ENCODE data around the gene TMEM91. TPM values are rescaled to one million over a fixed set of nuclear protein-coding genes. Genes with fewer than 3 reads are reported as not detected.
A peak's percentile ranks its signal among the peaks of the same experiment; 100 is the strongest.

Gene TMEM91
- total RNA-seq, 1 donor from 2014 or later = 9.2 TPM

- H3K9me3 Mint-ChIP-seq (ENCODE audit: unreplicated experiment) = no peaks in the 10 kb centered on the region
- peaks cover 13% of the 10 kb centered on the region for H3K4me1 Mint-ChIP-seq (ENCODE audit: unreplicated experiment)
- no peaks in the 10 kb centered on the region for H3K27me3 Mint-ChIP-seq (ENCODE audit: unreplicated experiment)
- H3K4me3 Mint-ChIP-seq (ENCODE audit: unreplicated experiment) = peak within 1 kb of the TSS; percentile 53
- H3K36me3 Mint-ChIP-seq (ENCODE audit: unreplicated experiment) = peaks cover 7% of the 10 kb centered on the region
- no peak for TF ChIP-seq CTCF (IDR thresholded peaks at IDR 0.05)
- no peak for DNase-seq (ENCODE audit: extremely low spot score, unreplicated experiment)
- H3K27ac Mint-ChIP-seq (ENCODE audit: unreplicated experiment) = peak within 1 kb of the TSS; percentile 78
Measured at GRCh38 chr19:41426952-41427646, 50.8 kb downstream of the TMEM91 start, which contains the start of gene B3GNT8. B3GNT8 (minus strand) TSS chr19:41427374; CDS start chr19:41426778, 596 bp downstream.

- no peaks in the 10 kb centered on the region for H3K27me3 Mint-ChIP-seq (ENCODE audit: unreplicated experiment)
- no peak for TF ChIP-seq CTCF (IDR thresholded peaks at IDR 0.05)
- H3K9me3 Mint-ChIP-seq (ENCODE audit: unreplicated experiment) = no peaks in the 10 kb centered on the region
- H3K4me1 Mint-ChIP-seq (ENCODE audit: unreplicated experiment) = peaks cover 13% of the 10 kb centered on the region
- H3K4me3 Mint-ChIP-seq (ENCODE audit: unreplicated experiment) = no peak overlapping the region
- DNase-seq (ENCODE audit: extremely low spot score, unreplicated experiment) = no peak
- no peaks in the 10 kb centered on the region for H3K36me3 Mint-ChIP-seq (ENCODE audit: unreplicated experiment)
- no peak overlapping the region for H3K27ac Mint-ChIP-seq (ENCODE audit: unreplicated experiment)
Measured at GRCh38 chr19:41427647-41428480, 51.5 kb downstream of the TMEM91 start.

- TF ChIP-seq CTCF (IDR thresholded peaks at IDR 0.05) = no peak
- Mint-ChIP-seq H3K27me3 (ENCODE audit: unreplicated experiment) (no peaks in the 10 kb centered on the region), H3K4me1 (ENCODE audit: unreplicated experiment) (peaks cover 13% of the 10 kb centered on the region), H3K36me3 (ENCODE audit: unreplicated experiment) (no peaks in the 10 kb centered on the region), H3K27ac (ENCODE audit: unreplicated experiment) (no peak overlapping the region), H3K9me3 (ENCODE audit: unreplicated experiment) (no peaks in the 10 kb centered on the region), H3K4me3 (ENCODE audit: unreplicated experiment) (no peak overlapping the region)
- DNase-seq (ENCODE audit: extremely low spot score, unreplicated experiment) = no peak
Measured at GRCh38 chr19:41428481-41428859, 52.1 kb downstream of the TMEM91 start.

GRCh38 chr19:41430922-41431321, 54.6 kb downstream of the TMEM91 start:
- no peaks in the 10 kb centered on the region for H3K27me3 Mint-ChIP-seq (ENCODE audit: unreplicated experiment)

More at GRCh38 chr19:41430922-41431321, 54.6 kb downstream of the TMEM91 start:
- no peak overlapping the region for H3K4me3 Mint-ChIP-seq (ENCODE audit: unreplicated experiment)
- no peaks in the 10 kb centered on the region for H3K36me3 Mint-ChIP-seq (ENCODE audit: unreplicated experiment)
- H3K27ac Mint-ChIP-seq (ENCODE audit: unreplicated experiment) = no peak overlapping the region
- DNase-seq (ENCODE audit: extremely low spot score, unreplicated experiment) = no peak
- no peaks in the 10 kb centered on the region for H3K9me3 Mint-ChIP-seq (ENCODE audit: unreplicated experiment)
- H3K4me1 Mint-ChIP-seq (ENCODE audit: unreplicated experiment) = peaks cover 11% of the 10 kb centered on the region
- TF ChIP-seq CTCF (IDR thresholded peaks at IDR 0.05) = no peak
